Coronary artery (tissue), 2 donors: Measurements from ENCODE around the gene KRT84.

Experiments used
- DNase-seq: peaks from one replicate; pipeline ENCODE4 v3.0.0-alpha.2; 2017; ENCODE audit warnings: low spot score
- H3K27ac ChIP-seq, 2 donors: fragments of 200-600 bp; sonication (generic); one replicate each; pipeline ENCODE4 v1.5.1; 2016 to 2019
- H3K4me3 ChIP-seq: fragments of 200-600 bp; sonication (generic); 2 replicates; pipeline ENCODE4 v1.5.1; 2016; ENCODE audit warnings: mild to moderate bottlenecking, moderate library complexity
- CTCF ChIP-seq: fragments of 200-600 bp; sonication (generic); IDR thresholded peaks from one replicate; pipeline ENCODE4 v1.5.1; 2019; ENCODE audit warnings: antibody characterized with exemption

The KRT84 gene

GRCh38 chr12:52401526-52401925, 16.1 kb upstream of the KRT84 start:
- no peak overlapping the region for H3K4me3 ChIP-seq
- no peak overlapping the region for H3K27ac ChIP-seq
- no peak for TF ChIP-seq CTCF
- no peak for DNase-seq

- no peak for TF ChIP-seq CTCF
- Histone ChIP-seq H3K27ac (no peak overlapping the region), H3K4me3 (no peak overlapping the region)
- DNase-seq = no peak
Measured at GRCh38 chr12:52400906-52401305, 15.5 kb upstream of the KRT84 start.

- no peak for TF ChIP-seq CTCF
- no peak overlapping the region for H3K4me3 ChIP-seq
- no peak overlapping the region for H3K27ac ChIP-seq
- no peak for DNase-seq
Measured at GRCh38 chr12:52399756-52400155, 14.3 kb upstream of the KRT84 start.

GRCh38 chr12:52398176-52398575, 12.7 kb upstream of the KRT84 start:
- no peak overlapping the region for H3K27ac ChIP-seq
- TF ChIP-seq CTCF = no peak
- no peak overlapping the region for H3K4me3 ChIP-seq
- no peak for DNase-seq

- Histone ChIP-seq H3K27ac (no peak overlapping the region), H3K4me3 (no peak overlapping the region)
- no peak for TF ChIP-seq CTCF
- DNase-seq = no peak
Measured at GRCh38 chr12:52396656-52397055, 11.2 kb upstream of the KRT84 start.

- H3K4me3 ChIP-seq = no peak overlapping the region
- H3K27ac ChIP-seq = no peak overlapping the region
- DNase-seq = no peak
- no peak for TF ChIP-seq CTCF
Measured at GRCh38 chr12:52395761-52396434, 10.4 kb upstream of the KRT84 start.

- H3K4me3 ChIP-seq = no peak overlapping the region
- TF ChIP-seq CTCF = no peak
- DNase-seq = no peak
- no peak overlapping the region for H3K27ac ChIP-seq
Measured at GRCh38 chr12:52394836-52395405, 9.5 kb upstream of the KRT84 start.
